Nephron (organoid): ENCODE data around the gene EGFL8.

Experiments
- H3K27ac Mint-ChIP-seq, 3 experiments: 2 replicates each; pipeline ENCODE4 v1.8.0; 2020; ENCODE audit warnings: mixed read lengths in 3 of 3, mild to moderate bottlenecking in 2 of 3, moderate library complexity in 1 of 3
- H3K27me3 Mint-ChIP-seq: 2 replicates; pipeline ENCODE4 v1.8.0; 2021; ENCODE audit warnings: low read depth, mild to moderate bottlenecking, moderate library complexity, mixed read lengths
- H3K36me3 Mint-ChIP-seq: 2 replicates; pipeline ENCODE4 v1.8.0; 2020; ENCODE audit warnings: low read depth, mixed read lengths
- H3K4me1 Mint-ChIP-seq: 2 replicates; pipeline ENCODE4 v1.8.0; 2020; ENCODE audit warnings: mixed read lengths
- H3K4me3 Mint-ChIP-seq, 3 experiments: 2 replicates each; pipeline ENCODE4 v1.8.0; 2020; ENCODE audit warnings: mild to moderate bottlenecking in 3 of 3, mixed read lengths in 3 of 3, moderate library complexity in 2 of 3
- H3K9me3 Mint-ChIP-seq: 2 replicates; pipeline ENCODE4 v1.8.0; 2020; ENCODE audit warnings: mixed read lengths
- TF ChIP-seq, protein P1 (sequence below), 3 experiments: fragments of 200-600 bp; sonication (generic); IDR thresholded peaks; one replicate each; pipeline ENCODE4 v1.5.0; 2021; ENCODE audit warnings: antibody characterized with exemption in 3 of 3; ENCODE audit not compliant: unreplicated experiment in 3 of 3

EGFL8 gene

DNA sequence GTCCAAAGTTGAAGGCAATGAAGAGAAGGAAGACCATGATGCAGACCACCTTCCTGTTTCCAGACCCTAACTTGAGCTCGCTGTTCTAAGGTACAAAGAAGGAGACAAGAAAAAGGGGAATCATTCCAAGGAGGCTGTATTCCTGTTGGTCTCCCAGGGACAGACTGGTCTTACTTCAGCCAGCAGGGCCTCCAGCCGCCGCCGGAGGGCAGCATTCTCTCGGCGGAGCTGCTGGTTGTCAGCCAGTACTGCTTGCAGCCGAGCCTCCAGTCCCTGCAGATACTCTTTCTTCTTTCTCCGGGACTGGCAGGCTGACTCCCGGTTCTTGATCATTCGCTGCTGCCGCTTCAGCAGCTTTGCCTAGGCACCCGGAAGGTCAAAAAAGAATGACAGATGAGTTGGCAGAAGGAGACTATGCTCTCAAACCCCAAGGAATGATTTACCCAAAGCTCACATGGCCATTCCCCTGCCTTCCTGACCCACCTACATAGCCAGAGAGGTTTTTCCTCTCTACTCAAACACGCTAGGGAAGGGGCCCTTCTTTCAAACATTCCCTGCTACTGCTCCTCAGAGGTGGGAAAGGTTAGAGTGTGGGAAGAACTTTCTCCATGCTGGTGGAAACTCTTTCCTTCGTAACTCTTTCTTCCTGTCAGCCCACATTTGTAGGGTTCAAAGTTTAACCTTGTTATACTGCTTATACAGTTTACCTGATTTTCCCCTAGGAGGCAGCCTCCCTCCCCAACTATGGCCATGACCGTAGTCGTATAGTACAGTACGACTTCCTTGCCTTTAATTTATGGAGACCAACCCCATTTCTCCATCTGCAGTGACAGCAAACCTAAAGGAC, 45.4 kb upstream of the EGFL8 start:
- Mint-ChIP-seq H3K27me3 (no peaks in the 10 kb centered on the region), H3K9me3 (no peaks in the 10 kb centered on the region), H3K36me3 (peaks cover 57% of the 10 kb centered on the region), H3K4me3 (peak overlapping the region in 1 of 3 experiments; percentile 19), H3K4me1 (peaks cover 19% of the 10 kb centered on the region), H3K27ac (peak overlapping the region; percentile 75 to 86 (median 84))
- TF ChIP-seq, protein P1, sequence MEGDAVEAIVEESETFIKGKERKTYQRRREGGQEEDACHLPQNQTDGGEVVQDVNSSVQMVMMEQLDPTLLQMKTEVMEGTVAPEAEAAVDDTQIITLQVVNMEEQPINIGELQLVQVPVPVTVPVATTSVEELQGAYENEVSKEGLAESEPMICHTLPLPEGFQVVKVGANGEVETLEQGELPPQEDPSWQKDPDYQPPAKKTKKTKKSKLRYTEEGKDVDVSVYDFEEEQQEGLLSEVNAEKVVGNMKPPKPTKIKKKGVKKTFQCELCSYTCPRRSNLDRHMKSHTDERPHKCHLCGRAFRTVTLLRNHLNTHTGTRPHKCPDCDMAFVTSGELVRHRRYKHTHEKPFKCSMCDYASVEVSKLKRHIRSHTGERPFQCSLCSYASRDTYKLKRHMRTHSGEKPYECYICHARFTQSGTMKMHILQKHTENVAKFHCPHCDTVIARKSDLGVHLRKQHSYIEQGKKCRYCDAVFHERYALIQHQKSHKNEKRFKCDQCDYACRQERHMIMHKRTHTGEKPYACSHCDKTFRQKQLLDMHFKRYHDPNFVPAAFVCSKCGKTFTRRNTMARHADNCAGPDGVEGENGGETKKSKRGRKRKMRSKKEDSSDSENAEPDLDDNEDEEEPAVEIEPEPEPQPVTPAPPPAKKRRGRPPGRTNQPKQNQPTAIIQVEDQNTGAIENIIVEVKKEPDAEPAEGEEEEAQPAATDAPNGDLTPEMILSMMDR (IDR thresholded peaks at IDR 0.05; ENCODE audit: unreplicated experiment in 3 of 3) = peak; percentile 88 to 93 (median 93)

DNA sequence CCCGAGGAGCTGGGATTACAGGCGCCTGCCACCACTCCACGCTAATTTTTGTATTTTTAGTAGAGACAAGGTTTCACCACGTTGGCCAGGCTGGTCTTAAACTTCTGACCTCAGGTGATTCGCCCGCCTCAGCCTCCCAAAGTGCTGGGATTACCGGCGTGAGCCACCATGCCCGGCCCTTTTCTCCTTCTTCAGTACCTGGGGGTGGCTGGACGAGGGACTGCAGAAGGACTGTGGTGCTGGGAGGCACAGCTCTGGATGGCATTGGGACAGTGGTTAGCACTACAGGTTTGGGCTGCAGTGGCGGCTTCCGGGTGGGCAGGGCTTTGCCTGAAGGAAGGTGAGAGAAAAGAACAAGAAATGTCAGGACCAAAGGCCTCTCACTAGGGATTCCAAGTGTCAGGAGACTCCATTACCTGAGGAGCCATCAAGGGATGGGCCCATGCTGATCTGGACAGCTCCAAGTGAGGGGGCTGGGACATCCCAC, 43.8 kb upstream of the EGFL8 start:
- Mint-ChIP-seq H3K9me3 (no peaks in the 10 kb centered on the region), H3K4me1 (peaks cover 13% of the 10 kb centered on the region), H3K4me3 (no peak overlapping the region), H3K27me3 (no peaks in the 10 kb centered on the region), H3K36me3 (peaks cover 56% of the 10 kb centered on the region), H3K27ac (no peak overlapping the region)
- TF ChIP-seq, protein P1 (IDR thresholded peaks at IDR 0.05; ENCODE audit: unreplicated experiment in 3 of 3) = no peak

DNA sequence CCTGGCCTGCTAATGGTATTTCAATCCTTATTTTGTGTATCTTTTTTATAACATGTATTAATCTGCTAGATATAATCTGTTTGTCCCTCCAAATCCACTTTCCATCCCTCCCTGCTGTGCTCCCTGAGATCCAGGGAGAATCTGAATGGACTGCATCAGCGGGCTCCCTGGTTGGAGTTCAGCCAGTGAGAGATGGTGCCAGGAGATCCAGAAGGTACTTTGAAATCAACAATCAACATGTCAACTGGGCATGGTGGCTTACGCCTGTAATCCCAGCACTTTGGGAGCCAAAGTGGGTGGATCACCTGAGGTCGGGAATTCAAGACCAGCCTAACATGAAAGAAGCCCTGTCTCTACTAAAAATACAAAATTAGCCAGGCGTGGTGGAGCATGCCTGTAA, 40.7 kb upstream of the EGFL8 start:
- H3K4me1 Mint-ChIP-seq = peaks cover 40% of the 10 kb centered on the region
- TF ChIP-seq, protein P1 (IDR thresholded peaks at IDR 0.05; ENCODE audit: unreplicated experiment in 3 of 3) = no peak
- H3K4me3 Mint-ChIP-seq = no peak overlapping the region

DNA sequence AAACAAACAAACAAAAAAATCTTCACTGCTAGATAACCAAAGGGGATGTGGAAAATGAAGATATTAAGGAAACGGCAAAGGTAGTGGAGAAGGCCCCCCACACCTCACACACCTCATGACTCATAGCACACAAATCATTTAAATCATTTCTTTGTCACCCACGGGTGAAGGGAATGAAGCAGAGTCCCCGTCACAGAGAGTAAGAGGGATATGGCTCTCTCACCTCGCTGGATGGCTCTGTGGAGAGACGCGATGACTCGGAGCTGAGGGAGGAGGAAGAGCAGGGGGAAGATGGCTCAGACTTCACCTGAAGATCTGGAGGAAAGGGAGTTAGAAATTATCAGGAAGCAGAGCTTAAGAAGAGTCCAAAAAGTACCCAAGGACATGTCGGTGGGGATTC, 37.5 kb upstream of the EGFL8 start:
- H3K4me1 Mint-ChIP-seq = peaks cover 40% of the 10 kb centered on the region
- TF ChIP-seq, protein P1 (IDR thresholded peaks at IDR 0.05; ENCODE audit: unreplicated experiment in 3 of 3) = no peak
- H3K27ac Mint-ChIP-seq = peak overlapping the region; percentile 95 to 100 (median 99)

More for the DNA sequence above, 40.7 kb upstream of the EGFL8 start:
- Mint-ChIP-seq H3K9me3 (no peaks in the 10 kb centered on the region), H3K27ac (no peak overlapping the region), H3K27me3 (no peaks in the 10 kb centered on the region), H3K36me3 (peaks cover 39% of the 10 kb centered on the region)

DNA sequence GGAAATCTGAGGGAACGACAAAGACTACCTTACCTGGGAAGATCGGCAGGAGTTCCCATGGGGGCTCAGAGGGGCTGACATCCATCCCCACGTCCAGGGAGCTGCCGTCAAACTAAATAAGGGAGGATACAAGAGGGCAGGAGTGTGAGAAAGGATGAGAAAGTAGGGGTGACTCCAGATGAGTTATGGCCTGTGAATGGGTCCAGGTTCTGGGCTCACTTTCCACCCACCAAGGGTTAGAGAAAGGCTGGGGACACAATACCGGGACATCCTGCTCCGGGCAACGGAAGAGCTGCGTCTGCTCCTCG, 37.0 kb upstream of the EGFL8 start:
- TF ChIP-seq, protein P1 (IDR thresholded peaks at IDR 0.05; ENCODE audit: unreplicated experiment in 3 of 3) = no peak
- Mint-ChIP-seq H3K36me3 (peaks cover 19% of the 10 kb centered on the region), H3K4me3 (peak overlapping the region; percentile 97 to 100 (median 99))

More for the DNA sequence above, 37.5 kb upstream of the EGFL8 start:
- H3K27me3 Mint-ChIP-seq = no peaks in the 10 kb centered on the region
- no peaks in the 10 kb centered on the region for H3K9me3 Mint-ChIP-seq
- H3K4me3 Mint-ChIP-seq = peak overlapping the region; percentile 97 to 100 (median 99)
- H3K36me3 Mint-ChIP-seq = peaks cover 24% of the 10 kb centered on the region

More for the DNA sequence above, 37.0 kb upstream of the EGFL8 start:
- Mint-ChIP-seq H3K4me1 (peaks cover 40% of the 10 kb centered on the region), H3K27me3 (no peaks in the 10 kb centered on the region), H3K27ac (peak overlapping the region; percentile 95 to 100 (median 99)), H3K9me3 (no peaks in the 10 kb centered on the region)
